Measurements from ENCODE around the gene SF1. TPM values are rescaled to one million over a fixed set of nuclear protein-coding genes. Genes with fewer than 3 reads are reported as not detected.

SF1 gene
- total and polyA plus RNA-seq, 9 of the 15 experiments (the other 6 are each of a cell fraction or from before 2014, with no cell fraction given) = 13.1 to 334 (median 111) TPM

DNA sequence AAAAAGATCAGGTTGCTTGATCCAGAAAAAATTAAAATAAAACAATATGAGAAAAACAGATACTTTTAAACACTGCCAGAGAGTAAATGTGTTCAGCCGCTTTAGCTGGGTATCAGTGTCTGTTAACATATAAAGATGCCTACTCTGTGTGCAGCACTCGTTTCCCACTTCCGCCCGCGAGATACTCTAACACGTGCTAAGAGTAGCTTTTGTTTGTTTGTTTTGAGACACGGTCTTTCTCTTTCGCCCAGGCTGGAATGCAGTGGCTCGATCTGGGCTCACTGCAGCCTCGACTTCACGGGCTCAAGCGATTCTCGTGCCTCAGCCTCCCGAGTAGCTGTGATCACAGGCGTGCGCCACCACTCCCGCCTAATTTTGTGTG, 32.5 kb upstream of the SF1 start (continued):
- TF ChIP-seq, protein P1, sequence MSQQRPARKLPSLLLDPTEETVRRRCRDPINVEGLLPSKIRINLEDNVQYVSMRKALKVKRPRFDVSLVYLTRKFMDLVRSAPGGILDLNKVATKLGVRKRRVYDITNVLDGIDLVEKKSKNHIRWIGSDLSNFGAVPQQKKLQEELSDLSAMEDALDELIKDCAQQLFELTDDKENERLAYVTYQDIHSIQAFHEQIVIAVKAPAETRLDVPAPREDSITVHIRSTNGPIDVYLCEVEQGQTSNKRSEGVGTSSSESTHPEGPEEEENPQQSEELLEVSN (IDR thresholded peaks at IDR 0.05; ENCODE audit: borderline replicate concordance in 1 of 2, extremely low read depth in 1 of 2, insufficient read depth in 1 of 2, insufficient read length in 1 of 2, low read depth in 1 of 2, low read length in 1 of 2, poor library complexity in 1 of 2, severe bottlenecking in 1 of 2) = peak in 1 of 2 experiments; percentile 51
- TF ChIP-seq SPI1 (IDR thresholded peaks at IDR 0.05; ENCODE audit: borderline replicate concordance, low read depth, low read length) (peak; percentile 25; the same call in 1 of the 2 replicates), SREBF2 (CRISPR knock-in tag; IDR thresholded peaks at IDR 0.05) (no peak), TRIM28 (IDR thresholded peaks at IDR 0.05) (0 out of 2 replicates have a peak, but pooled peaks have one; percentile 17), ZNF224 (CRISPR knock-in tag; IDR thresholded peaks at IDR 0.05) (no peak), ATF1 (CRISPR knock-in tag; IDR thresholded peaks at IDR 0.05) (no peak), ATF1 (tag; IDR thresholded peaks at IDR 0.05) (no peak), MXI1 (IDR thresholded peaks at IDR 0.05; ENCODE audit: low read depth, low read length) (no peak), CHD7 (IDR thresholded peaks at IDR 0.05; ENCODE audit: low read depth, low read length) (no peak), ZNF561 (CRISPR knock-in tag; conservative IDR thresholded peaks at IDR 0.05) (no peak), HNRNPL (IDR thresholded peaks at IDR 0.05; ENCODE audit: low read depth, low read length) (no peak), ZFP36 (IDR thresholded peaks at IDR 0.05; ENCODE audit: low read depth, low read length, partially characterized antibody) (no peak), ZBTB1 (CRISPR knock-in tag; IDR thresholded peaks at IDR 0.05; ENCODE audit: borderline replicate concordance, low read depth) (no peak)

All from K562 (cell line).